Mesodermal cell (in vitro differentiated cells): Measurements from ENCODE around the gene RSPH4A.
"Not testable (repeated sequence)": the region's sequence is repeated elsewhere in the genome, so short reads cannot be mapped to it uniquely, and the experiment has no call there.

Source experiments
- H3K27ac ChIP-seq: 2 replicates; pipeline ENCODE4 v1.7.0; 2013; ENCODE audit warnings: mild to moderate bottlenecking, low read depth, low read length, moderate library complexity; ENCODE audit not compliant: severe bottlenecking
- H3K36me3 ChIP-seq: 2 replicates; pipeline ENCODE4 v1.7.1; 2013; ENCODE audit warnings: mild to moderate bottlenecking, low read length, moderate library complexity; ENCODE audit not compliant: control insufficient read depth, insufficient read depth
- H3K4me1 ChIP-seq: one replicate; pipeline ENCODE4 v1.7.1; 2013; ENCODE audit warnings: mild to moderate bottlenecking, low read length; ENCODE audit not compliant: insufficient read depth, control insufficient read depth, poor library complexity, severe bottlenecking
- H3K4me3 ChIP-seq: 2 replicates; pipeline ENCODE4 v1.7.0; 2013; ENCODE audit warnings: low read length, control low read depth, mild to moderate bottlenecking; ENCODE audit not compliant: insufficient read depth, poor library complexity, severe bottlenecking; ENCODE audit errors: extremely low read depth
- H3K9me3 ChIP-seq: 2 replicates; pipeline ENCODE4 v1.7.1; 2013; ENCODE audit warnings: mild to moderate bottlenecking, low read length, moderate library complexity; ENCODE audit not compliant: control insufficient read depth
- WGBS, 2 experiments: methylation state at CpG; one replicate each; pipeline ENCODE4 v1.1.5; 2013; ENCODE audit warnings: missing lambda C conversion rate in 2 of 2; ENCODE audit not compliant: insufficient coverage in 2 of 2; 5-methylcytosine and 5-hydroxymethylcytosine counted together

RSPH4A gene

GRCh38 chr6:116580198-116580597, 36.1 kb upstream of the RSPH4A start:
- peaks cover 36% of the 10 kb centered on the region for H3K36me3 ChIP-seq
- WGBS, 2 experiments, result 92% methylated on average over 1 of the region's 2 CpGs; no CpG with 5 or more reads in 1 of the 2 experiments
- H3K4me1 ChIP-seq, result no peaks in the 10 kb centered on the region

GRCh38 chr6:116586276-116586675, 30.0 kb upstream of the RSPH4A start:
- no peaks in the 10 kb centered on the region for H3K4me1 ChIP-seq
- no peaks in the 10 kb centered on the region for H3K9me3 ChIP-seq
- peaks cover 43% of the 10 kb centered on the region for H3K36me3 ChIP-seq
- no peak overlapping the region for H3K27ac ChIP-seq
- H3K4me3 ChIP-seq, result no peak overlapping the region

More at GRCh38 chr6:116580198-116580597, 36.1 kb upstream of the RSPH4A start:
- H3K9me3 ChIP-seq, result no peaks in the 10 kb centered on the region
- no peak overlapping the region for H3K27ac ChIP-seq
- H3K4me3 ChIP-seq, result no peak overlapping the region

- Histone ChIP-seq H3K36me3 (peaks cover 48% of the 10 kb centered on the region), H3K27ac (no peak overlapping the region), H3K4me3 (no peak overlapping the region), H3K4me1 (no peaks in the 10 kb centered on the region), H3K9me3 (no peaks in the 10 kb centered on the region)
- WGBS, 2 experiments, result no CpG with 5 or more reads among the region's 2 CpGs
Observed at GRCh38 chr6:116586738-116587137, 29.5 kb upstream of the RSPH4A start.

- H3K36me3 ChIP-seq, result peaks cover 44% of the 10 kb centered on the region
- no peak overlapping the region for H3K27ac ChIP-seq
- 100% methylated on average over 1 of the region's 3 CpGs for WGBS, 2 experiments
- no peaks in the 10 kb centered on the region for H3K9me3 ChIP-seq
- H3K4me1 ChIP-seq, result no peaks in the 10 kb centered on the region
- no peak overlapping the region for H3K4me3 ChIP-seq
Observed at GRCh38 chr6:116595247-116595646, 21.0 kb upstream of the RSPH4A start.

- Histone ChIP-seq H3K27ac (no peak overlapping the region), H3K4me3 (no peak overlapping the region), H3K9me3 (no peaks in the 10 kb centered on the region), H3K4me1 (no peaks in the 10 kb centered on the region), H3K36me3 (peaks cover 29% of the 10 kb centered on the region)
- 82 to 86% methylated on average over 2 of the region's 4 CpGs for WGBS, 2 experiments
Observed at GRCh38 chr6:116596815-116597214, 19.5 kb upstream of the RSPH4A start.

- not testable (repeated sequence) for H3K4me1 ChIP-seq, H3K27ac ChIP-seq, H3K9me3 ChIP-seq, H3K4me3 ChIP-seq, H3K36me3 ChIP-seq
- 71 to 100% methylated on average over 1 of the region's 3 CpGs for WGBS, 2 experiments
Observed at GRCh38 chr6:116603916-116604315, 12.4 kb upstream of the RSPH4A start.

GRCh38 chr6:116604868-116605267, 11.4 kb upstream of the RSPH4A start:
- H3K4me1 ChIP-seq, H3K9me3 ChIP-seq, H3K27ac ChIP-seq, H3K4me3 ChIP-seq, H3K36me3 ChIP-seq: not testable (repeated sequence)
- 88% methylated on average over 2 of the region's 3 CpGs; no CpG with 5 or more reads in 1 of the 2 experiments for WGBS, 2 experiments

- no peak overlapping the region for H3K4me3 ChIP-seq
- no peaks in the 10 kb centered on the region for H3K36me3 ChIP-seq
- 90 to 96% methylated on average over 3 to 4 of the region's 4 CpGs for WGBS, 2 experiments
- H3K27ac ChIP-seq, result no peak overlapping the region
- H3K9me3 ChIP-seq, result no peaks in the 10 kb centered on the region
- no peaks in the 10 kb centered on the region for H3K4me1 ChIP-seq
Observed at GRCh38 chr6:116605935-116606334, 10.3 kb upstream of the RSPH4A start.

GRCh38 chr6:116611056-116611455, 5.2 kb upstream of the RSPH4A start:
- H3K9me3 ChIP-seq, result no peaks in the 10 kb centered on the region
- no peaks in the 10 kb centered on the region for H3K36me3 ChIP-seq
- H3K27ac ChIP-seq, result no peak overlapping the region
- H3K4me1 ChIP-seq, result no peaks in the 10 kb centered on the region
- WGBS, 2 experiments, result 48 to 69% methylated on average over 2 of the region's 4 CpGs
- H3K4me3 ChIP-seq, result no peak overlapping the region

GRCh38 chr6:116616737-116617053, 416 bp downstream of the RSPH4A start:
- Histone ChIP-seq H3K9me3 (no peaks in the 10 kb centered on the region), H3K4me1 (no peaks in the 10 kb centered on the region), H3K4me3 (peak overlapping the region; percentile 41), H3K27ac (no peak overlapping the region), H3K36me3 (no peaks in the 10 kb centered on the region)
- WGBS, 2 experiments, result 0 to 2% methylated on average over 15 to 16 of the region's 16 CpGs

GRCh38 chr6:116624036-116624805, 7.9 kb downstream of the RSPH4A start:
- WGBS, 2 experiments, result 80% methylated on average over 1 of the region's 3 CpGs; no CpG with 5 or more reads in 1 of the 2 experiments
- Histone ChIP-seq H3K27ac (no peak overlapping the region), H3K4me3 (no peak overlapping the region), H3K36me3 (no peaks in the 10 kb centered on the region), H3K4me1 (no peaks in the 10 kb centered on the region), H3K9me3 (no peaks in the 10 kb centered on the region)
